ENCODE results near the gene TM9SF4. TPM values are rescaled to one million over a fixed set of nuclear protein-coding genes. Genes with fewer than 3 reads are reported as not detected.

Gene TM9SF4
- total RNA-seq, 4 donors from 2014 or later: 19.9 to 34.4 (median 25.2) TPM

DNA sequence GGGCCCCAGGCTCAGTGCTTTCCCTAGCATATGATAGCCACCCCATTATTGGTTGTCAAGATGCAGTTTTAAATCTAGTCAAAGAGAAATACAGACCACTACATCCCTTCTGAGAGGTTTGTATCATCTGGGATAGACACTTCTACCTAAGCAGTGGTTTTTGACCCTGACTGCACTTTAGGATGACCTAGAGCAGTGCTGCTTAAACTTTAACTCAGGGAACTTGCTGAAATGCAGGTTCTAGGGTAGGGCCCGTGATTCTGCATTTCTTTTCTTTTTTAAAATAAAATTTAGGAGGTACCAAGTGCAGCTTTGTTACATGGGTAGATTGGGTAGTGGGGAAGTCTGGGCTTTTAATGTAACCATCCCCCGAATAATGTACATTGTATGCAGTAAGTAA, 18.7 kb downstream of the TM9SF4 start:
- intact Hi-C loops (cut with DNase I): no loop called here
- H3K4me1 ChIP-seq: peaks cover 0 to 4% (median 0%) of the 10 kb centered on the region in 4 donors
- H3K27ac ChIP-seq (replicated peaks in 1 of 4): no peak overlapping the region
- H3K4me3 ChIP-seq: no peak overlapping the region
- H3K36me3 ChIP-seq: peaks cover 0 to 24% (median 12%) of the 10 kb centered on the region in 4 donors
- H3K9me3 ChIP-seq: no peaks in the 10 kb centered on the region
- DNase-seq (ENCODE audit: extremely low spot score): no peak
- 100% methylated on average over 2 of the region's 2 CpGs for WGBS
- no peak for TF ChIP-seq POLR2A (IDR thresholded peaks at IDR 0.05; ENCODE audit: low read depth)
- no peak for TF ChIP-seq POLR2AphosphoS5 (IDR thresholded peaks at IDR 0.05)
- TF ChIP-seq, protein P1, sequence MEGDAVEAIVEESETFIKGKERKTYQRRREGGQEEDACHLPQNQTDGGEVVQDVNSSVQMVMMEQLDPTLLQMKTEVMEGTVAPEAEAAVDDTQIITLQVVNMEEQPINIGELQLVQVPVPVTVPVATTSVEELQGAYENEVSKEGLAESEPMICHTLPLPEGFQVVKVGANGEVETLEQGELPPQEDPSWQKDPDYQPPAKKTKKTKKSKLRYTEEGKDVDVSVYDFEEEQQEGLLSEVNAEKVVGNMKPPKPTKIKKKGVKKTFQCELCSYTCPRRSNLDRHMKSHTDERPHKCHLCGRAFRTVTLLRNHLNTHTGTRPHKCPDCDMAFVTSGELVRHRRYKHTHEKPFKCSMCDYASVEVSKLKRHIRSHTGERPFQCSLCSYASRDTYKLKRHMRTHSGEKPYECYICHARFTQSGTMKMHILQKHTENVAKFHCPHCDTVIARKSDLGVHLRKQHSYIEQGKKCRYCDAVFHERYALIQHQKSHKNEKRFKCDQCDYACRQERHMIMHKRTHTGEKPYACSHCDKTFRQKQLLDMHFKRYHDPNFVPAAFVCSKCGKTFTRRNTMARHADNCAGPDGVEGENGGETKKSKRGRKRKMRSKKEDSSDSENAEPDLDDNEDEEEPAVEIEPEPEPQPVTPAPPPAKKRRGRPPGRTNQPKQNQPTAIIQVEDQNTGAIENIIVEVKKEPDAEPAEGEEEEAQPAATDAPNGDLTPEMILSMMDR (IDR thresholded peaks at IDR 0.05): no peak
- TF ChIP-seq EP300 (IDR thresholded peaks at IDR 0.05): no peak
- no peaks in the 10 kb centered on the region for H3K27me3 ChIP-seq

DNA sequence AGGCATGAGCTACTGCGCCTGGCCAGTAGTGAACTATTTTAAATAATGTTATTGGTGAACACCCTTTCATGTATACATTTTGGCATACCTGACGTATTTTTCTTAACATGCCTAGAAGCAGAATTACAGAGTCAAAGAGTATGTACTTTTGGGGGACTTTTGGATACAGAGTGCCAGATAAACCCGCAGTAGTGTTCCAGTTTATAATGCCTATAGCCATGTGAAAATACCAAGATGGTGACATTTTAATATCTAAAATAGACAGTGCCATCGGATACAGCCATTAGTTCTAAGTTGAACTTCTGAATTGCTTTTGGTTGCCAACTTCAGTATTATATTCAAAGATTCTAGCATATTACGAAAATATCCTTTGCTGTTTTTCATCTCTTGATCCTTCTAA, 20.3 kb downstream of the TM9SF4 start:
- H3K4me3 ChIP-seq: no peak overlapping the region
- no peak for DNase-seq (ENCODE audit: extremely low spot score)
- peaks cover 0 to 4% (median 0%) of the 10 kb centered on the region in 4 donors for H3K4me1 ChIP-seq
- intact Hi-C loops (cut with DNase I): no loop called here
- TF ChIP-seq, protein P1 (IDR thresholded peaks at IDR 0.05): no peak
- TF ChIP-seq POLR2AphosphoS5 (IDR thresholded peaks at IDR 0.05): no peak
- TF ChIP-seq POLR2A (IDR thresholded peaks at IDR 0.05; ENCODE audit: low read depth): no peak
- no peak overlapping the region for H3K27ac ChIP-seq (replicated peaks in 1 of 4)
- H3K36me3 ChIP-seq: peaks cover 0 to 30% (median 21%) of the 10 kb centered on the region in 4 donors
- 92% methylated on average over 5 of the region's 5 CpGs for WGBS
- no peaks in the 10 kb centered on the region for H3K27me3 ChIP-seq
- H3K9me3 ChIP-seq: no peaks in the 10 kb centered on the region

DNA sequence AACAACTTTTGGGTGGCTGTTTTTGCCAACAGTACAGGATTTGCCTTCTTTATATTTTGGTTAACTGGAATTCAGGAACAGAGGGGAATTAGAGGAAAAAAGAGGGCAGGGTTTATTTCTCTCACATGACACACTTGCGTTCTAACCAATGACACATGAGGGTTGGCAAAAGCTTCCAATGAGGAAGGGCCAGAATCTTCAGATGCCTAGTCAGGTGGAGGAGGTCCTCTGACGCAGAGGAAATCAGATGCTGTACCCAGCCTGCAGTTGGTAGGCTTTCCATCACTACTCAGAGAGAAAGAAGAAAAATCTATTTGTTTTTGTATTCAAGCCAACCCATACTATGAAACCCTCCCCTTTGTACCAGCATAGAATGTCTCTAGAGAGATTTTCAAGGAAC, 20.8 kb downstream of the TM9SF4 start:
- WGBS: 89% methylated on average over 2 of the region's 2 CpGs
- intact Hi-C loops (cut with DNase I): no loop called here
- no peak for TF ChIP-seq EP300 (IDR thresholded peaks at IDR 0.05)
- TF ChIP-seq POLR2AphosphoS5 (IDR thresholded peaks at IDR 0.05): no peak
- TF ChIP-seq, protein P1 (IDR thresholded peaks at IDR 0.05): no peak
- TF ChIP-seq POLR2A (IDR thresholded peaks at IDR 0.05; ENCODE audit: low read depth): no peak

DNA sequence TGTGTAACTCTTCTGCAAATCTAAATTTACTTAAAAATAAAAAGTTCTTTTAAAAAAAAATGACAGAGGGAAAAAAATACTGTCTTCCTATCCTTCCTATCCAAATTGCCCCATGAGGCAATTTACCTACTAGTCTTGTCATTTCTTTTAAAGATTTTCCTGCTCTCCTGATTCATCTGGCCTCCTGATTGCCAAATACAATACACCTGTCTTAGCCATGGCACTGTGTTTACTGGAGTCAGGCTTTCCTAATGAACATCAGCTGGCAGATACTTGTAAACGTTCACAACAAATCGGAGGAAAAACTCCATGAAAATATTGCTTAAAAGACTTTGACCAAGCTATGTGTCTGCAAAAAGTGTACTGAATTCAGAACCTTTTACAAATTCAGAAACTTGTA, 21.5 kb downstream of the TM9SF4 start:
- no peak overlapping the region for H3K27ac ChIP-seq (replicated peaks in 1 of 4)
- WGBS: 83% methylated on average over 2 of the region's 2 CpGs
- H3K4me3 ChIP-seq: no peak overlapping the region
- intact Hi-C loops (cut with DNase I): no loop called here
- TF ChIP-seq POLR2AphosphoS5 (IDR thresholded peaks at IDR 0.05) (no peak), POLR2A (IDR thresholded peaks at IDR 0.05; ENCODE audit: low read depth) (no peak), EP300 (IDR thresholded peaks at IDR 0.05) (no peak)
- TF ChIP-seq, protein P1 (IDR thresholded peaks at IDR 0.05): no peak
- H3K27me3 ChIP-seq: no peaks in the 10 kb centered on the region
- H3K9me3 ChIP-seq: no peaks in the 10 kb centered on the region
- peaks cover 0 to 34% (median 24%) of the 10 kb centered on the region in 4 donors for H3K36me3 ChIP-seq
- peaks cover 0 to 4% (median 0%) of the 10 kb centered on the region in 4 donors for H3K4me1 ChIP-seq
- no peak for DNase-seq (ENCODE audit: extremely low spot score)

More for the DNA sequence above, 20.8 kb downstream of the TM9SF4 start:
- Histone ChIP-seq H3K36me3 (peaks cover 0 to 28% (median 21%) of the 10 kb centered on the region in 4 donors), H3K4me1 (peaks cover 0 to 4% (median 0%) of the 10 kb centered on the region in 4 donors), H3K4me3 (no peak overlapping the region), H3K27me3 (no peaks in the 10 kb centered on the region), H3K9me3 (no peaks in the 10 kb centered on the region), H3K27ac (replicated peaks in 1 of 4) (no peak overlapping the region)
- no peak for DNase-seq (ENCODE audit: extremely low spot score)

Data from esophagus muscularis mucosa (tissue), 4 donors.